ENCODE measurements around the gene LCLAT1. TPM values are rescaled to one million over a fixed set of nuclear protein-coding genes. Genes with fewer than 3 reads are reported as not detected.

Gene LCLAT1
- total RNA-seq, 6 donors from 2014 or later, result 7.0 to 21.9 (median 12.4) TPM

DNA sequence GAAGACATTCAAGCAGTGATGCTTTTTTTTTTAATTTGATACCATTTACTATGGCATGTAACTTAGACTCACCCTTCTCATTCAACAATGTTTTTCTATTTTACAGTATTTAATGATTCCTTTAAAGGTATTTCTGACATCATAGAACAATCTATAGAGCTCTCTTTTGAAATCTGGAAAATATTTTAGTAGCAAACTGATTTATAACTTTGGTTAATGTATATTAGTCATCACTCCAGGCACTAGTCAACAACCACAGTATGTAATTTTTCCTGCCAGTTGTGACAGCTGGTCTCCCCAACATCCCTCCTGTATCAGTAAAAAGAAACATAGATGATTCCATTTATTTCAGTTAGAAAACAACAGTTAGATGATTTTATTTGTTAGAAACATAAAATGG lies 122.9 kb downstream of the LCLAT1 start:
- H3K9me3 ChIP-seq, result no peaks in the 10 kb centered on the region

DNA sequence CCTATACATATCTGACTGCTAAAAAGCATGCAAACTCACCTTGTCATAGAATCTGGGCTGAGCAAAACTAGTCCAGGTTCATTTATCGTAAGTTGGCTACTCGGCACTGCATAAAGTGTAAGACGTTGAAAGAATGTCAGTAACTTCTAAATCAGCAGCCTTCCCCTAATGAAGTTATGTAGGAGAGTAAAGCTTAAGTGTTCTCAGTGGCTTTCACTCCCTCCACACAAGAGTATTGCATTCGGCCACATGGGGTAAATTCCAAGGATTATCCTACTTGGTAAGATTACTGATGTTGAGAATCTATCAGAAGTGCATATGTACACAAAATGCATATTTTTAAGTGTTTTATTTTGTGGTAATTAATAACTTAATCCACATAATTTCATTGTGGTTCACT lies 130.1 kb downstream of the LCLAT1 start:
- Histone ChIP-seq H3K36me3 (no peaks in the 10 kb centered on the region), H3K9me3 (no peaks in the 10 kb centered on the region), H3K27ac (no peak overlapping the region), H3K4me1 (no peaks in the 10 kb centered on the region), H3K27me3 (no peaks in the 10 kb centered on the region), H3K4me3 (no peak overlapping the region)
- 82 to 89% methylated on average over 4 of the region's 4 CpGs for WGBS, 2 donors
- TF ChIP-seq POLR2A (IDR thresholded peaks at IDR 0.05) (no peak), POLR2AphosphoS5 (IDR thresholded peaks at IDR 0.05) (no peak), EP300 (IDR thresholded peaks at IDR 0.05) (no peak)
- ATAC-seq (ENCODE audit: low FRiP score in 2 of 2) (no peak), DNase-seq (no peak)

More for the DNA sequence above, 122.9 kb downstream of the LCLAT1 start:
- H3K4me3 ChIP-seq, result no peak overlapping the region
- H3K27me3 ChIP-seq, result no peaks in the 10 kb centered on the region
- no peak for TF ChIP-seq EP300 (IDR thresholded peaks at IDR 0.05)
- H3K4me1 ChIP-seq, result peaks cover 0 to 4% (median 0%) of the 10 kb centered on the region in 4 donors
- H3K36me3 ChIP-seq, result peaks cover 0 to 4% (median 0%) of the 10 kb centered on the region in 4 donors
- H3K27ac ChIP-seq, result no peak overlapping the region
- no peak for DNase-seq
- ATAC-seq (ENCODE audit: low FRiP score in 2 of 2), result no peak

DNA sequence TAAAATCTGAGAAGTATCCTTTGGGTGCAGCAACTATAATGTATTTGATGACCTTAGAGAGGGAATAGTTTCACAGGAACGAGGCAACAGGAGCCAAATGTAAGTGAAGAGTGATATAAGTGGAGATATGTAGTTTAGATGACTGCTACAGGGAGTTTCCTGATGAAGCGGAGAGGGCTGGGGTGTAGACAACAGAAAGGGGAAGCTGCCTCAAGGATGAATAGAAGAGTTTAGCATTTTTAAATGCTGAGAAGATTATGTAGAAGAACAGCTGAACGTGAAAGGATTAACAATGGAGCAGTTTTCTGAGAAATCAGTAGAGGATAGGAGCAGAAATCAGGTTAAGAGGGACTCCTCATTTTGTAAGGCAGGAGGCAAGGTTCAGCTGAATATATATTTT lies 133.3 kb downstream of the LCLAT1 start:
- no peak for TF ChIP-seq POLR2A (IDR thresholded peaks at IDR 0.05)
- TF ChIP-seq EP300 (IDR thresholded peaks at IDR 0.05), result no peak
- no peak for TF ChIP-seq POLR2AphosphoS5 (IDR thresholded peaks at IDR 0.05)
- TF ChIP-seq CTCF (IDR thresholded peaks at IDR 0.05), result no peak

DNA sequence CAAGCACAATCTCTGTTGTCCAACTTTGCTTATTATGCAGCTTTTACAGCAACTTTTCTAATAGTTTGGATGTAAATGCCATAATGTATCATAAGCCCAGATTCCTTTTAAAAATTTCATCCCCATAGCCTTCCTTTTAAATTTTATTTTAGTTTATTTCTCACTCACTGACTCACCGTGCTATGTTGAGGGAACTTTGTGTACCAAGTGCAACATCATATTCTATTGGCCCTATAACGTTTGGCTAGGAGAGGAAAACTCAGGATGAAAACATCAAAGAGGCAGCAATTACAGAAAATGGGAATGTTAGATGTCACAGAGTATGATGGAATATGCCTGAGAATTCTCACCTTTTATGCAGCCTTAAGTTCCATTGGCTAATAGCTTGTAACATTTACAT lies 135.5 kb downstream of the LCLAT1 start:
- WGBS, 2 donors, result 80 to 81% methylated on average over 2 of the region's 2 CpGs
- TF ChIP-seq POLR2A (IDR thresholded peaks at IDR 0.05) (no peak), POLR2AphosphoS5 (IDR thresholded peaks at IDR 0.05) (no peak), EP300 (IDR thresholded peaks at IDR 0.05) (no peak), CTCF (IDR thresholded peaks at IDR 0.05) (no peak)
- no peak for ATAC-seq (ENCODE audit: low FRiP score in 2 of 2)

More for the DNA sequence above, 133.3 kb downstream of the LCLAT1 start:
- Histone ChIP-seq H3K9me3 (no peaks in the 10 kb centered on the region), H3K36me3 (no peaks in the 10 kb centered on the region), H3K4me3 (no peak overlapping the region), H3K4me1 (no peaks in the 10 kb centered on the region), H3K27ac (no peak overlapping the region), H3K27me3 (no peaks in the 10 kb centered on the region)
- WGBS, 2 donors, result 82 to 84% methylated on average over 3 of the region's 3 CpGs
- DNase-seq (no peak), ATAC-seq (ENCODE audit: low FRiP score in 2 of 2) (no peak)

DNA sequence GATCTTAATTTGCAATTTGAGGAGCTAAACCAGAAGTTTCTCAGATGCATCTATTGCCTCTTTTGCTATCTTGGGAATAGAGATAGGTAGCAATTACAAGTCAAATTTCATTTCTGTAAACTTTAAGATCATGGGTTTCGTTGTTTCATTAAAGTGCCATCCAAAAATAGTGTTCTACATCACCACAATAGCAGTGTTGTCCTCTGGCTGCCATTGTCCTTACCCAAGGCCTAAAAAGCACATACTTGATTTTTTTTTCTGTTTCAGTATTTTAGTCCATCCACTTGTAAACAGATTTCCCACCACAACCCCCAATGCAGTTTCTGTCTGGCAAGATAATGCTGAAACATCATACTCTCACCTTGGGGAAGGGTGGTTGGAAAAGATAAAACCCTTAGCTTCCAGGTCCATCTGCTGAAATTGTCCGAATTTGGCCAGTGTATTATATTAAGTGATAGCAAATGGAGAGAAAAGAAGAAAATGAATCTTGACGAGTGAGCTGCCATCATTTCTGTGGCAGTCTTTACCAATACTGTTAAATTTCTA lies 136.2 kb downstream of the LCLAT1 start:
- H3K9me3 ChIP-seq, result no peaks in the 10 kb centered on the region
- TF ChIP-seq POLR2A (IDR thresholded peaks at IDR 0.05) (no peak), POLR2AphosphoS5 (IDR thresholded peaks at IDR 0.05) (no peak), EP300 (IDR thresholded peaks at IDR 0.05) (no peak), CTCF (IDR thresholded peaks at IDR 0.05) (no peak)
- DNase-seq (no peak), ATAC-seq (ENCODE audit: low FRiP score in 2 of 2) (no peak)
- 95 to 98% methylated on average over 3 of the region's 3 CpGs for WGBS, 2 donors
- no peak overlapping the region for H3K27ac ChIP-seq
- H3K36me3 ChIP-seq, result no peaks in the 10 kb centered on the region
- no peaks in the 10 kb centered on the region for H3K27me3 ChIP-seq
- H3K4me1 ChIP-seq, result no peaks in the 10 kb centered on the region
- H3K4me3 ChIP-seq, result no peak overlapping the region

More for the DNA sequence above, 135.5 kb downstream of the LCLAT1 start:
- Histone ChIP-seq H3K4me1 (no peaks in the 10 kb centered on the region), H3K36me3 (no peaks in the 10 kb centered on the region), H3K9me3 (no peaks in the 10 kb centered on the region), H3K27ac (no peak overlapping the region), H3K4me3 (no peak overlapping the region), H3K27me3 (no peaks in the 10 kb centered on the region)
- DNase-seq, result no peak

- Histone ChIP-seq H3K4me3 (no peak overlapping the region), H3K9me3 (no peaks in the 10 kb centered on the region), H3K27me3 (no peaks in the 10 kb centered on the region), H3K4me1 (no peaks in the 10 kb centered on the region), H3K27ac (no peak overlapping the region), H3K36me3 (no peaks in the 10 kb centered on the region)
- 72 to 73% methylated on average over 4 of the region's 4 CpGs for WGBS, 2 donors
- no peak for TF ChIP-seq EP300 (IDR thresholded peaks at IDR 0.05)
- no peak for TF ChIP-seq CTCF (IDR thresholded peaks at IDR 0.05)
- no peak for TF ChIP-seq POLR2AphosphoS5 (IDR thresholded peaks at IDR 0.05)
- no peak for TF ChIP-seq POLR2A (IDR thresholded peaks at IDR 0.05)
- ATAC-seq (ENCODE audit: low FRiP score in 2 of 2) (no peak), DNase-seq (no peak)
These were observed 137.1 kb downstream of the LCLAT1 start for GRCh38 chr2:30584116-30584515.

Measured in upper lobe of left lung (tissue), 6 donors.